GM12878 (cell line): Measurements from ENCODE around the gene ANK3. TPM values are rescaled to one million over a fixed set of nuclear protein-coding genes. Genes with fewer than 3 reads are reported as not detected.
A peak's percentile ranks its signal among the peaks of the same experiment; 100 is the strongest.

Experiments used
- ATF7 ChIP-seq: fragments of 450-650 bp; IDR thresholded peaks from 2 replicates; pipeline ENCODE4 v1.6.1; 2016; ENCODE audit warnings: low read depth, mild to moderate bottlenecking
- BACH1 ChIP-seq: fragments of 450-650 bp; IDR thresholded peaks from 2 replicates; pipeline ENCODE4 v1.6.1; 2017; ENCODE audit warnings: mild to moderate bottlenecking, borderline replicate concordance
- BMI1 ChIP-seq: fragments of 450-650 bp; IDR thresholded peaks from 2 replicates; pipeline ENCODE4 v1.6.1; 2016; ENCODE audit warnings: mild to moderate bottlenecking, moderate library complexity, borderline replicate concordance
- BRCA1 ChIP-seq: IDR thresholded peaks from 2 replicates; pipeline ENCODE4 v1.6.1; 2011; ENCODE audit warnings: low read depth, low read length, improper control_type of control experiment
- CHD1 ChIP-seq: IDR thresholded peaks from 2 replicates; pipeline ENCODE4 v1.6.1; 2012; ENCODE audit warnings: low read depth, low read length, improper control_type of control experiment
- CHD4 ChIP-seq: fragments of 200-600 bp; sonication (generic); IDR thresholded peaks from 2 replicates; pipeline ENCODE4 v1.6.1; 2016; ENCODE audit warnings: mild to moderate bottlenecking
- E2F8 ChIP-seq: fragments of 450-650 bp; IDR thresholded peaks from 2 replicates; pipeline ENCODE4 v1.6.1; 2018; ENCODE audit warnings: mild to moderate bottlenecking, low read depth, moderate library complexity; ENCODE audit not compliant: partially characterized antibody
- EED ChIP-seq: sonication (generic); IDR thresholded peaks from 2 replicates; pipeline ENCODE4 v1.6.1; 2016; ENCODE audit warnings: antibody characterized with exemption, low read depth
- EP300 ChIP-seq, 2 experiments: fragments of 150-350 bp in 1 of 2; IDR thresholded peaks; 2 replicates each; pipeline ENCODE4 v1.6.1; 2011 to 2012; ENCODE audit warnings: low read depth in 2 of 2, low read length in 2 of 2, borderline replicate concordance in 1 of 2, improper control_type of control experiment in 1 of 2, inconsistent platforms in 1 of 2; ENCODE audit not compliant: control insufficient read depth in 1 of 2
- ETV6 ChIP-seq, 2 experiments: fragments of 450-650 bp in 1 of 2; IDR thresholded peaks in 1 of 2; conservative IDR thresholded peaks in 1 of 2; 2 replicates each; pipeline ENCODE4 v1.6.1; 2014; ENCODE audit warnings: antibody characterized with exemption in 1 of 2, borderline replicate concordance in 1 of 2, low read depth in 1 of 2, mild to moderate bottlenecking in 1 of 2, moderate library complexity in 1 of 2
- IKZF2 ChIP-seq, 2 experiments: fragments of 450-650 bp; IDR thresholded peaks; 2 replicates each; pipeline ENCODE4 v1.6.1; 2017; ENCODE audit warnings: mild to moderate bottlenecking in 2 of 2, moderate library complexity in 2 of 2
- MEF2B ChIP-seq: fragments of 450-650 bp; IDR thresholded peaks from 2 replicates; pipeline ENCODE4 v1.6.1; 2018; ENCODE audit warnings: mild to moderate bottlenecking, moderate library complexity; ENCODE audit not compliant: partially characterized antibody, poor library complexity, severe bottlenecking
- MXI1 ChIP-seq: fragments of 150-350 bp; IDR thresholded peaks from 2 replicates; pipeline ENCODE4 v1.6.1; 2011; ENCODE audit warnings: low read depth, mild to moderate bottlenecking, inconsistent platforms, low read length, improper control_type of control experiment
- POLR2AphosphoS5 ChIP-seq: IDR thresholded peaks from 2 replicates; pipeline ENCODE4 v1.6.1; 2011; ENCODE audit warnings: mild to moderate bottlenecking, low read length, inconsistent platforms
- RAD21 ChIP-seq: IDR thresholded peaks from 2 replicates; pipeline ENCODE4 v1.6.1; 2011; ENCODE audit warnings: mild to moderate bottlenecking, low read depth, low read length, moderate library complexity; ENCODE audit not compliant: insufficient read depth
- STAT1 ChIP-seq: fragments of 450-650 bp; conservative IDR thresholded peaks from 2 replicates; pipeline ENCODE4 v1.6.1; 2014; ENCODE audit warnings: antibody characterized with exemption, mild to moderate bottlenecking
- USF1 ChIP-seq: IDR thresholded peaks from 2 replicates; pipeline ENCODE4 v1.6.1; 2011; ENCODE audit warnings: borderline replicate concordance, low read depth, mild to moderate bottlenecking, moderate library complexity, mixed read lengths, low read length; ENCODE audit not compliant: insufficient read depth; ENCODE audit errors: extremely low read length
- ZSCAN29 ChIP-seq: fragments of 450-650 bp; IDR thresholded peaks from 2 replicates; pipeline ENCODE4 v1.6.1; 2017; ENCODE audit warnings: mild to moderate bottlenecking, moderate library complexity
- polyA plus RNA-seq, 11 experiments: library from polyadenylated mRNA; depleted of rRNA in 4 of 11; unstranded in 6 of 11; stranded (reverse) in 5 of 11; fragments of >200 nt; fragmentation: Nextera tagmentation in 4 of 11; fragmentation: Illumina TruSeq in 1 of 11; extraction: Ambion mirVana in 4 of 11; extraction: Trizol in 1 of 11; gene quantifications; 1 replicate in 1 of 11; 2 replicates in 10 of 11; pipeline versions ENCODE4 v1.2.1 to v1.2.3, GENCODE V29; 2011 to 2016; ENCODE audit warnings: inconsistent platforms in 2 of 11, missing spikeins in 2 of 11, low read depth in 1 of 11
- total RNA-seq, 4 experiments: library from RNA; depleted of rRNA in 3 of 4; stranded (reverse); fragments of >200 nt in 3 of 4; fragmentation: Illumina TruSeq in 1 of 4; extraction: Trizol in 1 of 4; gene quantifications; 2 replicates each; pipeline versions ENCODE4 v1.2.1 to v1.2.3, GENCODE V29; 2013 to 2021
- TF ChIP-seq, protein P1 (sequence below), 3 experiments: IDR thresholded peaks in 2 of 3; conservative IDR thresholded peaks in 1 of 3; 2 replicates each; pipeline ENCODE4 v1.5.1; 2011; ENCODE audit warnings: low read depth in 3 of 3, low read length in 3 of 3, mild to moderate bottlenecking in 3 of 3, control low read depth in 2 of 3, moderate library complexity in 2 of 3, inconsistent platforms in 1 of 3, mixed read lengths in 1 of 3; ENCODE audit not compliant: control insufficient read depth in 2 of 3, insufficient read depth in 1 of 3; ENCODE audit errors: extremely low read depth in 1 of 3
- TF ChIP-seq, protein P2 (sequence below): fragments of 450-650 bp; IDR thresholded peaks from 2 replicates; pipeline ENCODE4 v1.6.1; 2018; ENCODE audit warnings: borderline replicate concordance, mild to moderate bottlenecking; ENCODE audit not compliant: partially characterized antibody

Gene ANK3
- total and polyA plus RNA-seq, 10 of the 15 experiments (the other 5 are each of a cell fraction or from before 2014, with no cell fraction given), result 0.06 to 0.82 (median 0.20) TPM; not detected in 2

- TF ChIP-seq, protein P1, sequence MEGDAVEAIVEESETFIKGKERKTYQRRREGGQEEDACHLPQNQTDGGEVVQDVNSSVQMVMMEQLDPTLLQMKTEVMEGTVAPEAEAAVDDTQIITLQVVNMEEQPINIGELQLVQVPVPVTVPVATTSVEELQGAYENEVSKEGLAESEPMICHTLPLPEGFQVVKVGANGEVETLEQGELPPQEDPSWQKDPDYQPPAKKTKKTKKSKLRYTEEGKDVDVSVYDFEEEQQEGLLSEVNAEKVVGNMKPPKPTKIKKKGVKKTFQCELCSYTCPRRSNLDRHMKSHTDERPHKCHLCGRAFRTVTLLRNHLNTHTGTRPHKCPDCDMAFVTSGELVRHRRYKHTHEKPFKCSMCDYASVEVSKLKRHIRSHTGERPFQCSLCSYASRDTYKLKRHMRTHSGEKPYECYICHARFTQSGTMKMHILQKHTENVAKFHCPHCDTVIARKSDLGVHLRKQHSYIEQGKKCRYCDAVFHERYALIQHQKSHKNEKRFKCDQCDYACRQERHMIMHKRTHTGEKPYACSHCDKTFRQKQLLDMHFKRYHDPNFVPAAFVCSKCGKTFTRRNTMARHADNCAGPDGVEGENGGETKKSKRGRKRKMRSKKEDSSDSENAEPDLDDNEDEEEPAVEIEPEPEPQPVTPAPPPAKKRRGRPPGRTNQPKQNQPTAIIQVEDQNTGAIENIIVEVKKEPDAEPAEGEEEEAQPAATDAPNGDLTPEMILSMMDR (IDR thresholded peaks at IDR 0.05 in 2 of 3, conservative IDR thresholded peaks at IDR 0.05 in 1 of 3; ENCODE audit: control insufficient read depth in 2 of 3, extremely low read depth in 1 of 3, insufficient read depth in 1 of 3, low read depth in 3 of 3, low read length in 3 of 3), result peak; percentile 63 to 68 (median 64); a peak in 5 of 6 replicates
- TF ChIP-seq MEF2B, result no peak
- TF ChIP-seq EED, result no peak
- no peak for TF ChIP-seq BMI1
- TF ChIP-seq ZSCAN29, result no peak
- no peak for TF ChIP-seq ATF7
- TF ChIP-seq POLR2AphosphoS5, result no peak
- TF ChIP-seq BRCA1, result no peak
- TF ChIP-seq, protein P2, sequence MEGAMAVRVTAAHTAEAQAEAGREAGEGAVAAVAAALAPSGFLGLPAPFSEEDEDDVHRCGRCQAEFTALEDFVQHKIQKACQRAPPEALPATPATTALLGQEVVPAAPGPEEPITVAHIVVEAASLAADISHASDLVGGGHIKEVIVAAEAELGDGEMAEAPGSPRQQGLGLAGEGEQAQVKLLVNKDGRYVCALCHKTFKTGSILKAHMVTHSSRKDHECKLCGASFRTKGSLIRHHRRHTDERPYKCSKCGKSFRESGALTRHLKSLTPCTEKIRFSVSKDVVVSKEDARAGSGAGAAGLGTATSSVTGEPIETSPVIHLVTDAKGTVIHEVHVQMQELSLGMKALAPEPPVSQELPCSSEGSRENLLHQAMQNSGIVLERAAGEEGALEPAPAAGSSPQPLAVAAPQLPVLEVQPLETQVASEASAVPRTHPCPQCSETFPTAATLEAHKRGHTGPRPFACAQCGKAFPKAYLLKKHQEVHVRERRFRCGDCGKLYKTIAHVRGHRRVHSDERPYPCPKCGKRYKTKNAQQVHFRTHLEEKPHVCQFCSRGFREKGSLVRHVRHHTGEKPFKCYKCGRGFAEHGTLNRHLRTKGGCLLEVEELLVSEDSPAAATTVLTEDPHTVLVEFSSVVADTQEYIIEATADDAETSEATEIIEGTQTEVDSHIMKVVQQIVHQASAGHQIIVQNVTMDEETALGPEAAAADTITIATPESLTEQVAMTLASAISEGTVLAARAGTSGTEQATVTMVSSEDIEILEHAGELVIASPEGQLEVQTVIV, result no peak
- no peak for TF ChIP-seq MXI1
- TF ChIP-seq STAT1, result no peak
- TF ChIP-seq E2F8, result no peak
- no peak for TF ChIP-seq BACH1
- no peak for TF ChIP-seq IKZF2 (IDR thresholded peaks at IDR 0.05)
- no peak for TF ChIP-seq EP300 (IDR thresholded peaks at IDR 0.05; ENCODE audit: borderline replicate concordance in 1 of 2, control insufficient read depth in 1 of 2, low read depth in 2 of 2, low read length in 2 of 2)
- no peak for TF ChIP-seq CHD4
- TF ChIP-seq CHD1, result no peak
- TF ChIP-seq RAD21, result peak; percentile 86
- no peak for TF ChIP-seq ETV6 (conservative IDR thresholded peaks at IDR 0.05 in 1 of 2, IDR thresholded peaks at IDR 0.05 in 1 of 2; ENCODE audit: borderline replicate concordance in 1 of 2, low read depth in 1 of 2)
- TF ChIP-seq USF1, result no peak
Measured at GRCh38 chr10:60208676-60209269, 180.9 kb downstream of the ANK3 start (continued).
